Panc1 (cell line): ENCODE data around the gene ZSWIM3.

Source experiments
- CTCF ChIP-seq: fragments of 450-650 bp; IDR thresholded peaks from 2 replicates; pipeline ENCODE4 v1.5.1; 2017; ENCODE audit warnings: mild to moderate bottlenecking
- POLR2AphosphoS5 ChIP-seq: IDR thresholded peaks from 2 replicates; pipeline ENCODE4 v1.6.1; 2012; ENCODE audit warnings: mild to moderate bottlenecking, low read depth, low read length, moderate library complexity

GRCh38 chr20:45845452-45845851, 12.0 kb upstream of the ZSWIM3 start:
- TF ChIP-seq CTCF (no peak), POLR2AphosphoS5 (no peak)
